ENCODE measurements around the gene C1orf167.

GRCh38 chr1:11795238-11795890, 33.4 kb downstream of the C1orf167 start:
- TF ChIP-seq CTCF (IDR thresholded peaks at IDR 0.05; ENCODE audit: insufficient read depth, low read length, poor library complexity, severe bottlenecking): no peak
- TF ChIP-seq EZH2phosphoT487 (conservative IDR thresholded peaks at IDR 0.05; ENCODE audit: low read length): no peak
